Fibroblast of upper back skin (primary cell): ENCODE measurements around the gene XRCC3.

ENCODE experiments used
- DNase-seq: peaks from one replicate; pipeline ENCODE4 v3.0.0-alpha.2; 2013

Gene XRCC3

GRCh38 chr14:103705504-103706284 is 9.6 kb downstream of the XRCC3 start:
- no peak for DNase-seq

DNA sequence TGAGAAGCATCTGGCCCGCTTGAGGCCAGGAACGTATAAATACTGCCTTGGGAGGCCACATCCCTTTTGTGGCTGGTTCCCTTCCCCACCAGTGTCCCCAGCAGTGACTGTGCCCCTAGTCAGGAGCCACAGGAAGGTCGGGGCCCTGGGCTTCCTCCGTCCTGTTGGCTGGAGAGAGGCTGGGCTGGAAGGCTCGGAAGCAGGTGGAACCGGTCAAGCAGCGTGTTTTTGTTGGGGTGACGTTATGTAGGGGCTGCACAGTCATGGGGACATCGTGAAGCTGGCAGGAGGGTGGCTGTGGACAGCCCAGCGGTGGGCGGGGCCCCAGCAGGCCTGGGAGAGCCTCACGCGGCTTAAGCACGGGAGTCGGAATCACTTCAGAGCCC is 10.1 kb downstream of the XRCC3 start:
- DNase-seq, result no peak

GRCh38 chr14:103704708-103705107 is 10.5 kb downstream of the XRCC3 start:
- no peak for DNase-seq

DNA sequence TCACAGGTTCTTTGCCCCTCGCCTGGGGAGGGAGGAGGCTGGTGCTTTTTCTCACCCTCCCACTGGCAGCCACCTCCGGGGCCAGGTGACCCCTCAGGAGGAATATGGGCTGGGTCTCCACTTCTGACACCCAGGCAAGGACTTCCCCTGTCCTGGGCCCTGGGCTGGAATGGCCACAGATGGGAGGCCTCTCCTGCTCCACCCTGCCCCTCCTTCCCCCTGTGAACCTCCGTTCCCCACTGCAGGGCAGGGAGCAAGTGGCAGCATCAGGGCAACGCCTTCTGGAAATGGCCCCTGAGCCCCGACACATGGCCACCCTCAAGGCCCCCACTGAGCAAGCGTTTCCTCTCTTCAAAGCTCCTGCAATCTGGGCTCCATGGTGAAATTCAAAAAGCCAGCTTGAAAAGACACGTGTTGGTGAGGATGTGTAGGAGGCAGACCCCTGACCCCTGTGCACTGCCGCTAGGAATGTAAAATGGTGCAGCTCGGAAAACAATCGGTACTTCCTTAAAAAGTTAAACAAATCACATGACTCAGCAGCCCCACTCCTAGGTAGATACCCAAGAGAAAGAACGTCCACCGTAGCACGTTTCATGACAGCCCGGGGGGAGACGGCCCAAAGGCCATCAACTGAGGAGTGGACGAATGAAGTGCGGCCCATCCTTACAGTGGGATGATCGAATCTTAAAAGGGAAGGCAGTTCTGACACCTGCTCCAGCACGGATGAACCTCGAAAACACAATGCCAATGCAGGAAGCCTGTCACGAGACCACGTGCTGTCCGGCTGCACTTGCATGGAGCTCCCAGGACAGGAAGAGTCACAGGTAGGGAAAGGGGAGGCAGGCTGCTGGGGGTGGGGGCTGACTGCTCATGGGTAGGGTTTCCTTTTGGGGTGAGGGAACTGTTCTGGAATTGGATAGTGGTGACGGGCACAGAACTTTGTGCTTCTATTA is 11.5 kb downstream of the XRCC3 start:
- no peak for DNase-seq

DNA sequence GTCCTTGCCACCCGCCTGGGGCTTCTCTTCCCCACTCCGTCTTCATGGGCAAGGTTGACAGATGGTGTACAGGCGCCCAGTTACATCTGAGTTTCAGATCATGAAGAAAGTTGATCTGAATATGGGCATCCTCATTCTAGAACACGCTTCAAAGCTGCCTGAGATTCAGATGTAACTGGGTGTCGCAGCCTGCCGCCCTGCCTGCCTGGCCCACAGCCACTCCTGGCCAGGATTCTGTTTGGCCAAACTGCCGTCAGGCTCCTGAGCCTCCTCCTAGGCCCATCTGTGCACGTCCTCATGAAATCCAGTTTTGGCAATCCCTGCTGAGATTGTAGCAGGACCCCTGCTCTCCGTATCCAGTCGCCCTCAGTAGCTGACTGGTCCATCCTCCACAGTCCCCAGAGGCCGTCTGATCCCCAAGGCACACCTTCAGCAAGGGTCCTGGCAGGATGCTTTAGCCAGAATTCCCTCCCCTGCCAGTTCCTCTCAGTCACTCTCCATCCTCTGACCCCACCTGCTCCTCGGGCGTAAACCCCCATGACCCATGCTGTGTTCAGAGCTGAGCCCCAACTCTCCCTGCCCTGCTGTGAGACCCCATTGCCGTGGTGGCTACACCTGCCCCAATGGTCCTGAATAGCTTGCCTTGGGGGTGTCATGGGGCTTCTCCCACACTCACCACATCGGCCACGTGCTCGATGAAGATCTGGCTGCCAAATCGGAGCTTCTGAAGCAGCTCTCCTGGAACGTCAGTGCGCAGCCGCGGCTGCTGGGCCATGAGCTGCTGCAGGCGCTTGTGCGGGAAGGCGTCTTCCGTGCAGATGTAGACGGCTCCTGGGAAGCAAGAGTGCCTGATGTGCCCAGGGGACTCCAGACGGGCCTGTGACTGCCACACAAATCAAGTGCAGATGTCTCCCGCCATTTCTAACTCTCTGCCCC is 12.5 kb downstream of the XRCC3 start:
- no peak for DNase-seq

- DNase-seq, result no peak
Observed at GRCh38 chr14:103702095-103702494, 13.2 kb downstream of the XRCC3 start.

GRCh38 chr14:103700753-103701490 is 14.3 kb downstream of the XRCC3 start:
- DNase-seq, result no peak

DNA sequence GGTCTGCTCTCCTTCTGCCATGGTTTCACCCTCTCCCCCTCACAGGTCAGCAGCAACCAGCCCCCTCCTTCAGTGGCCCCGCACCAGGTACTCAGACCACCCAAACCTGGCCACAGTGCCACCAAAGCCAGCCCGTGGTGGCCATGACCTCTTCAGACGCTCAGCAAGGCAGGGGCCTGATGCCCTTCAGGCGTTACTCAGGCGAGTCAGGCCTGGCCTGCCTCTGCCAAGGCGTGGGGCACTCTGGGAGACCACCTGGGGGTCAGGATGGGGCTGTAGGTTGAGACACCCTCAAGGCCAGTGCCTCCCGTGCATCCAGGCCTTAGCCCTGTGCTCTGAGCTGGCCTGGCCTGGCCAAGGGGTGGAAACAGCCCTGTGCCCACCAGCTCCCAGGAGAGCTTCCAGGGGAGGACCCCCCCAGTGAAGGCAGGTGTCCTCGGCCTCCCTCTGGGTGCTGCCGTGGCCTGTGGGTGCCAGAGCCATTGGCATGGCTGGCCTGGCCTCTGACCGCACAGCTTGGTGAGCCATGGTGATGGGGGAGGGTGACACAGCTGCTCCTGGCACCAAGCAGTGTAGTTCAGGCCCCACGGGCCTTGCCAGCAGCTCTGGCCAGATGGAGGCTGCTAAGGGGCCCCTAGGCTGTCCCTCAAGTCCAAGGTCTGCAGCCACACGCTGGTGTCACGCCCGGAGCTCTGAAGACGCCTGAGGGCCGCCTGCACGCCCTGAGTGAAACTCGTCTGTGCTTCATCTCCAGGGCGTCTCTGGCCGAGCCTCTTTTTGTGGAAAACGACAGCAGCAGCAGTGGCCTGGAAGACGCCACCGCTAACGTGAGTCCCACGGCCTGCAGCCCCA is 15.1 kb downstream of the XRCC3 start:
- DNase-seq, result no peak

GRCh38 chr14:103699261-103699661 is 16.0 kb downstream of the XRCC3 start:
- DNase-seq, result no peak

DNA sequence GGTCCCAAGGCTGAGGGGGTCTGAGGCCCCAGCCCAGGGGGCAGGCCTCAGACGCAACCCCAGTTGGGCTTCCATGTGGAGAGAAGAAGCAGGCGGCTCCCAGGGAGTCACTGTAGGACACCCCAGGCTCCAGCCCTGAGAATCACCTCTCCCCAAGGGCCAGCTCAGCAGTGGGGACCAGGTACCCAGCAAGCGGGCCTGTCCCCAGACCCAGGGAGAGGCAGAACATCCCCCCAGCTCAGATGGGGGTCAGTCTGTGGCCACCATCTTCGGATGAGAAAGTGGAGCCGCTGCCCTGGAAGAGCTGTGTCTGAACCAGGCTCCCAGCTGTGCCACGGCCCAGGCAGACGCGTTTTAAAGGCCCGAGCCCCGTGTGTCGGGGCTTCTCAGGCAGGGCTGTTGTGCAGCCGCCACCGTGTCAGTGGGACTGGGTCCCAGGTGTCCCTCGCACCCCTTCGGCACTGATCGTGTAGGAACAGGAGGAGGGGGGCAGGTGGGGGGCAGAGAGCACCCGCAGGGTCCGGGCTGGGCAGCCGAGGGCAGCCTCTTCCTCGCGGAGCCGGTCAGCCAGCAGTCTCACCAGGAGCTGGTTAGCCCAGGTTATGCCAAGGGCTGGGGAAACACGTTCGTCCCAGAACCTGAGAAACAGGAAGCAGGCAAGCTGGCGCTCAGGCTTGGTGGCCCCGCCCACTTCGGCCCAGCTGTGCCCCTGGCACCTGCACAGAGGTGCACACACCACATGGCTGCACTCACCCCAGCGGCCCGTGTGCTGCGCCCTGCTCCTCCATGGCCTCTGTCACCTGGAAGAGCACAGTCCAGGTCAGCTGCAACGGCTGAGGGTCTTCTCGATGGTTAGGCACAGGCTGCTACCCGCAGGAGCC is 16.6 kb downstream of the XRCC3 start:
- no peak for DNase-seq

GRCh38 chr14:103697603-103698379 is 17.5 kb downstream of the XRCC3 start:
- DNase-seq, result no peak

DNA sequence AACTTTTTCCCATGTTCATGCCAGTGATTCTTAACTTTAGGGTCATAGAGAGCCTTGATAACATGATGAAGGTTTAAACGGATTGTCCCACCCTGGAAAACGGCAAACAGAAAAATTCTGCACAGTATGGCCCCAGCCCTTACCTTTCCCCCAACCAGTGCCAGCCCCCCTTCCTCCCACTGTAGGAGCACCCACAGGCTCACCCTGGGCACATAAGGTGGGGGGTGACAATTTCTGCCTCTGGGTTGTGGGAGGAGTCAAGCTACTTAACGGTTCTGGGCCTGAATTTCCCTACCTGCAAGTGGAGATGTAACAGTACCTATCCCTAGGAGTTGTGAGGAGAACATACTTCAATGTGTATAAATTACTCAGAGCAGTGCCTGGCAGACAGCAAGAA is 18.0 kb downstream of the XRCC3 start:
- no peak for DNase-seq

GRCh38 chr14:103696466-103697071 is 18.7 kb downstream of the XRCC3 start:
- peak; percentile 56 for DNase-seq

- DNase-seq, result no peak
Observed at GRCh38 chr14:103696070-103696402, 19.2 kb downstream of the XRCC3 start.

DNA sequence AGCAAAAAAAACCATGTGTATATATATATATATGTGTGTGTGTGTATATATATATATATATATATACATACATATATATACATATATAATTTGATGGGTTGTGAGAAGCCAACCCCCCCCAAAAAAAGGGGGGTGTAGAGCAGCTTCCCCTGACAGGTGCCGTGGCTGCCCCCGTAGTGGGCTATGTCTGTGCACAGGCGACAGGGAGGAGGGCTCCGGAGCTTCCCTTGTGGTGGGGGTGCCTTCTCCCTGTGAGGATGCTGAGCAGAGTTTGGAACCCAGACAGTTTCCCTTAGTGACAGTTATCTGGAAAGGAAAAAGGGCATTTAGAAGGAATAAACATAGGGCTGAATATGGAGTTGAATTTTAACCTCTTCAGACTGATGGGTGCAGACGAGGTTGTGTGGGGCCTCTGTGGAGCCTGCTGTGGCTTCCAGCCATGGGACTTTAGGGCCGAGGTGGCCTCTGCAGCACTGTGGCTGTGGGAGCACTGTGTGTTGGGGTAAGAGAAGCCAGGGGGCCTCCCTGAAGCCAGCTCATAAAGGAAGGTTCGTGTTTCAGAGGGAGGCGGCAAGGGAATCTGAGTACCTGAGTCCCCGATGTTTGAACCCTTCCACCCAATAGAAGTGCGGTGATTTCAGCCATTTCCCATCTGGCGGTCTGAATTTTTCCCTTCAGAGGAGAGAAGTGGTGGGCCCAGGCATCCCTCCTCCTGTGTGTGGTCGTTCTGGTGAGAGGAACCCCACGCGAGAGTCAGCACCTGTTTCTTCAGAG is 19.8 kb downstream of the XRCC3 start:
- DNase-seq, result no peak

- no peak for DNase-seq
Observed at GRCh38 chr14:103694572-103695026, 20.7 kb downstream of the XRCC3 start.

- DNase-seq, result no peak
Observed at GRCh38 chr14:103693515-103693914, 21.7 kb downstream of the XRCC3 start.

GRCh38 chr14:103692871-103693270 is 22.4 kb downstream of the XRCC3 start:
- no peak for DNase-seq
